ENCODE data around the gene PPP4R3A. TPM values are rescaled to one million over a fixed set of nuclear protein-coding genes. Genes with fewer than 3 reads are reported as not detected.

Gene PPP4R3A
- total RNA-seq (100 to 1,000 TPM in 1 of 2 donors, 10 to 100 TPM in 1; 73.6 to 135 TPM), polyA plus RNA-seq (10 to 100 TPM; 43.8 to 49.3 TPM)
- long read RNA-seq, donor 1, full-length matches to known transcripts, result 12 of 12 reads
- long read RNA-seq, donor 1, partial matches to known transcripts, result 0 of 12 reads
- long read RNA-seq, donor 1, other reads (novel, unspliced or antisense), result 0 of 12 reads
- long read RNA-seq, donor 2, partial matches to known transcripts, result 7 of 9 reads
- long read RNA-seq, donor 2, other reads (novel, unspliced or antisense), result 0 of 9 reads
- long read RNA-seq, donor 3, partial matches to known transcripts, result 0 of 3 reads
- long read RNA-seq, donor 3, other reads (novel, unspliced or antisense), result 0 of 3 reads
- long read RNA-seq, donor 4, partial matches to known transcripts, result 0 of 4 reads
- long read RNA-seq, donor 4, other reads (novel, unspliced or antisense), result 0 of 4 reads
- long read RNA-seq, donor 5, full-length matches to known transcripts, result 6 of 11 reads
- long read RNA-seq, donor 5, partial matches to known transcripts, result 5 of 11 reads
- long read RNA-seq, donor 5, other reads (novel, unspliced or antisense), result 0 of 11 reads

GRCh38 chr14:91510171-91511042, at the start of gene PPP4R3A:
PPP4R3A (minus strand) TSS chr14:91510310; CDS start chr14:91509647, 663 bp downstream.
- WGBS, 2 donors, result 0 to 1% methylated on average over 87 to 95 of the region's 95 CpGs
- Histone ChIP-seq H3K9ac (ENCODE audit: insufficient read depth in 1 of 2, low read length in 2 of 2) (peak within 1 kb of the TSS; percentile 86 to 95), H3K9me3 (ENCODE audit: control insufficient read depth in 4 of 4, insufficient read depth in 3 of 4, low read length in 3 of 4) (no peaks in the 10 kb centered on the region), H3K27me3 (ENCODE audit: control insufficient read depth in 3 of 3, insufficient read depth in 3 of 3, low read length in 2 of 3) (no peaks in the 10 kb centered on the region), H3K4me1 (ENCODE audit: control insufficient read depth in 5 of 5, insufficient read depth in 5 of 5, low read length in 5 of 5) (peaks cover 0 to 13% (median 0%) of the 10 kb centered on the region in 5 donors), H3K36me3 (ENCODE audit: control insufficient read depth in 4 of 4, insufficient read depth in 4 of 4, low read length in 4 of 4) (peaks cover 0 to 5% (median 0%) of the 10 kb centered on the region in 4 donors), H3K27ac (ENCODE audit: low read depth in 1 of 2, low read length in 1 of 2) (peak within 1 kb of the TSS; percentile 99 to 100), H3K4me3 (peak within 1 kb of the TSS; percentile 92)
- TF ChIP-seq CTCF (IDR thresholded peaks at IDR 0.05; ENCODE audit: control extremely low read depth, extremely low read depth), result no peak
- peak; percentile 95 for ATAC-seq (ENCODE audit: insufficient read depth, low FRiP score)
- peak; percentile 97 to 99 (median 97) for DNase-seq

- H3K27ac ChIP-seq (ENCODE audit: low read depth in 1 of 2, low read length in 1 of 2), result no peak overlapping the region
- no peaks in the 10 kb centered on the region for H3K4me1 ChIP-seq (ENCODE audit: control insufficient read depth in 5 of 5, insufficient read depth in 5 of 5, low read length in 5 of 5)
- H3K36me3 ChIP-seq (ENCODE audit: control insufficient read depth in 4 of 4, insufficient read depth in 4 of 4, low read length in 4 of 4), result no peaks in the 10 kb centered on the region
- H3K4me3 ChIP-seq, result no peak overlapping the region
- H3K27me3 ChIP-seq (ENCODE audit: control insufficient read depth in 3 of 3, insufficient read depth in 3 of 3, low read length in 2 of 3), result no peaks in the 10 kb centered on the region
- DNase-seq (no peak), ATAC-seq (ENCODE audit: insufficient read depth, low FRiP score) (no peak)
- no peak overlapping the region for H3K9ac ChIP-seq (ENCODE audit: insufficient read depth in 1 of 2, low read length in 2 of 2)
- 82 to 94% methylated on average over 2 of the region's 2 CpGs for WGBS, 2 donors
- no peaks in the 10 kb centered on the region for H3K9me3 ChIP-seq (ENCODE audit: control insufficient read depth in 4 of 4, insufficient read depth in 3 of 4, low read length in 3 of 4)
- no peak for TF ChIP-seq CTCF (IDR thresholded peaks at IDR 0.05; ENCODE audit: control extremely low read depth, extremely low read depth)
Measured at GRCh38 chr14:91555531-91555930, 45.4 kb upstream of the PPP4R3A start.

GRCh38 chr14:91554535-91555332, 44.6 kb upstream of the PPP4R3A start:
- no peaks in the 10 kb centered on the region for H3K4me1 ChIP-seq (ENCODE audit: control insufficient read depth in 5 of 5, insufficient read depth in 5 of 5, low read length in 5 of 5)
- H3K4me3 ChIP-seq, result no peak overlapping the region
- no peak overlapping the region for H3K9ac ChIP-seq (ENCODE audit: insufficient read depth in 1 of 2, low read length in 2 of 2)
- H3K9me3 ChIP-seq (ENCODE audit: control insufficient read depth in 4 of 4, insufficient read depth in 3 of 4, low read length in 3 of 4), result no peaks in the 10 kb centered on the region
- ATAC-seq (ENCODE audit: insufficient read depth, low FRiP score), result no peak
- H3K27ac ChIP-seq (ENCODE audit: low read depth in 1 of 2, low read length in 1 of 2), result no peak overlapping the region
- WGBS, 2 donors, result 84 to 93% methylated on average over 11 of the region's 11 CpGs
- TF ChIP-seq CTCF (IDR thresholded peaks at IDR 0.05; ENCODE audit: control extremely low read depth, extremely low read depth), result no peak
- no peak for DNase-seq
- H3K27me3 ChIP-seq (ENCODE audit: control insufficient read depth in 3 of 3, insufficient read depth in 3 of 3, low read length in 2 of 3), result no peaks in the 10 kb centered on the region
- no peaks in the 10 kb centered on the region for H3K36me3 ChIP-seq (ENCODE audit: control insufficient read depth in 4 of 4, insufficient read depth in 4 of 4, low read length in 4 of 4)

All from lung (tissue), 16 donors.